GM12873 (cell line): Measurements from ENCODE around the gene IFNLR1.

Experiments
- TF ChIP-seq, protein P1 (sequence below): IDR thresholded peaks from 2 replicates; pipeline ENCODE4 v1.5.1; 2012; ENCODE audit warnings: low read depth, mild to moderate bottlenecking, moderate library complexity, low read length, control low read depth; ENCODE audit not compliant: insufficient read depth; ENCODE audit errors: missing control alignments

The IFNLR1 gene

DNA sequence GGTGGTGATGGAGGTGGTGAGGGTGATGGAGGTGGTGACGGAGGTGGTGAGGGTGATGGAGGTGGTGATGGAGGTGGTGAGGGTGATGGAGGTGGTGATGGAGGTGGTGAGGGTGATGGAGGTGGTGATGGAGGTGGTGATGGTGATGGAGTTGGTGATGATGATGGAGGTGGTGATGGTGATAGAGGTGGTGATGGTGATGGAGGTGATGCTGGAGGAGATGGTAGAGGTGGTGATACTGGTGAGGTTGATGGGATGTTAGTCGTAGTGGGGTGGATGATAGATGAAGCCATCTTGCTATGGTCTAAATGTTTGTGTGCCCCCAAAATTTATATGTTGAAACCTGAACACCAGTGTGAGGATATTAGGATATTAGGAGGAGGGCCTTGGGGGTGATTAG is 25.3 kb upstream of the IFNLR1 start:
- TF ChIP-seq, protein P1, sequence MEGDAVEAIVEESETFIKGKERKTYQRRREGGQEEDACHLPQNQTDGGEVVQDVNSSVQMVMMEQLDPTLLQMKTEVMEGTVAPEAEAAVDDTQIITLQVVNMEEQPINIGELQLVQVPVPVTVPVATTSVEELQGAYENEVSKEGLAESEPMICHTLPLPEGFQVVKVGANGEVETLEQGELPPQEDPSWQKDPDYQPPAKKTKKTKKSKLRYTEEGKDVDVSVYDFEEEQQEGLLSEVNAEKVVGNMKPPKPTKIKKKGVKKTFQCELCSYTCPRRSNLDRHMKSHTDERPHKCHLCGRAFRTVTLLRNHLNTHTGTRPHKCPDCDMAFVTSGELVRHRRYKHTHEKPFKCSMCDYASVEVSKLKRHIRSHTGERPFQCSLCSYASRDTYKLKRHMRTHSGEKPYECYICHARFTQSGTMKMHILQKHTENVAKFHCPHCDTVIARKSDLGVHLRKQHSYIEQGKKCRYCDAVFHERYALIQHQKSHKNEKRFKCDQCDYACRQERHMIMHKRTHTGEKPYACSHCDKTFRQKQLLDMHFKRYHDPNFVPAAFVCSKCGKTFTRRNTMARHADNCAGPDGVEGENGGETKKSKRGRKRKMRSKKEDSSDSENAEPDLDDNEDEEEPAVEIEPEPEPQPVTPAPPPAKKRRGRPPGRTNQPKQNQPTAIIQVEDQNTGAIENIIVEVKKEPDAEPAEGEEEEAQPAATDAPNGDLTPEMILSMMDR = no peak

DNA sequence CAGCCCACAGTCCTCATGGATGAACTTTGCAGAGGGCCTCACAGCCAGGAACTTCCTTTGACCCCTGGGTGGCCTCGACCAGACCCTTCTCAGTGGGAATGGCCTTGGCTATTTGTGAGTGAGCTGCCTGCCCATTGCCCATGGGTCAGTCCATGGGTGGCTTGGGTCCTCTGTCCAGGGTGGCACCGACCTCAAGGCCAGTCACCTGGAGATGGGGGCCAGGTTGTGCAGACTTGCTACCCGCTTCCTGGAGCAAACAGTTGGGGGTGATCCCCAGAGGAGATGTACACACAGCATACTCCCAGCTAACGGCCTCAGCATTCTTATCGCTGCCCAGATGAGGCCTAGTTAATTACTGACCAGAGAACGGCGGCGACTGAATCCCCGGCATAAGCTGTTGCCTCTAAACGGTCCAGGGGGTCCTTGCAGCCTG is 23.1 kb upstream of the IFNLR1 start:
- TF ChIP-seq, protein P1 = no peak

DNA sequence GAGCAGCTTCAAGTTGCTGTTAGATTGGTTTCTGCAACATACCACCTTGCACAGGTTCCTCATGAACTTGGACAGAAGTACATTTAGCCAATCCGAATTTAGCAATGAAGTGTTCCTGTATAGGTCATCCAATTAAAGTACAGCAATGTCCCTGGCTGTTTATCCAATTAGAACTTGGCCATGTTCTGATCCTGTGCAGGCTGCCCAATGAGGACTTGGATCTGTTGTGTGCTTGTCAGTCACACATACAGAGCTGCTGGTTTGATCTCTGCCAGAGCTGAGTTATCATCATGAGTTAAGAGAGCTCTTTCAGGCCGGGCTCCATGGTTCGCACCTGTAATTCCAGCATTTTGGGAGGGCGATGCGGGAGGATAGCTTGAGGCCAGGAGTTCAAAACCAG is 22.0 kb upstream of the IFNLR1 start:
- TF ChIP-seq, protein P1 = no peak

DNA sequence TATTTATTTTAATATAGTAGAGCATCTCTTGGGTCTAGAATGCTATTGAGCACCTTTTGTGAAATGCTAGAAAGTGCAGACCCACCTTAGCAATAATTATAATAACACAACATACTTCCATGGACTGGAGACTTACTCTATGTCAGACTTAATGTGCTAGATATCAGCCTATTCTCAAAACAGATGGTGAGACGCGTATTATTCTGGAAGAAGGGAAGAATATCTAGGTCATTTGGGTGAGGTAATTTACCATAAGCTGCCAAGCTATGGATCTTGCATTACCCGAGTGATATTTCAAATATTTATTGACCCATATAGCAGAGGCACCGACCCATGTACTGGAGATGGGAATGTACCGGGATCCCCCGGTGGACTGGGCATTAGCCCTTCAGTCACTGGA is 20.6 kb upstream of the IFNLR1 start:
- TF ChIP-seq, protein P1 = no peak

DNA sequence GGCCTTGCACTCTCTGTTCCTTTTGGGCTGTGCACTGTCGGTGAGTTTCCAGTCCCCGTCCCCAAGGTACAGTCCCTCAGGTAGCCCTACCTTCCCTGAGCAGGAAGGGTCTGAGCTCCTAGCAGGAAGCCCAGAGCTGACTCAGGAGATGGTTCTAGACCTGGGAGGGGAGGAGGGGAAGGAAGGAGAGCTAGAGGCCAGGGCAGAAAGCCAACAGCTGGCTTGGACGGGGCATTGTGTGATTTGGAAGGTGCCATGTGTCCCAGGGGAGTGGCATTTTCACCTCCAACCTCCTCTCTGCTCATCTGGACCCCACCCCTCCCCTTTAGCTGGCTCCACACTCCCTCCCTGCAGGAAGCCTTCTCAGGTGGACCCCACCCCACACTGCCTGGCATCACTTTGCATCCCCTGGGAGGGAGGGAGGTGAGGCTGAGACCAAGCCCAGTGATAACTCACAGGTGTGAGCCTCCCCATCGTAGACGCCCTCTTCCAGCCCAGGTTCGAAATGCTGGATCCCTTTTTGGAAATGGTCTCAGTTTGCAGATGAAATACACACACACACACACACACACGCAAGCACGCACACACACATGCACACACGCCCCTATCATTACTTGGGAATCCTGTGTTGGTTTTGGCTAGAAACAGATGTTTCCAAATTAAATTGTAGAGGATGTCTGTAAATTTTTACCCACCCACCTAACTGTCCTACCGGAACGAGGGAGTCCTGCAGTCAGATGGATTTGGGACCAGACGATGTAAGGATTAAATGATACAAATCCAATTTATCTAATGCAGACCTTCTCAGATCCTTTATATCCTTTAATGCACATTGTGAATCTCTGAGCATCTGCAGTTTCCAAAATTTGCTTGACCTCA is 19.7 kb upstream of the IFNLR1 start:
- TF ChIP-seq, protein P1 = no peak

DNA sequence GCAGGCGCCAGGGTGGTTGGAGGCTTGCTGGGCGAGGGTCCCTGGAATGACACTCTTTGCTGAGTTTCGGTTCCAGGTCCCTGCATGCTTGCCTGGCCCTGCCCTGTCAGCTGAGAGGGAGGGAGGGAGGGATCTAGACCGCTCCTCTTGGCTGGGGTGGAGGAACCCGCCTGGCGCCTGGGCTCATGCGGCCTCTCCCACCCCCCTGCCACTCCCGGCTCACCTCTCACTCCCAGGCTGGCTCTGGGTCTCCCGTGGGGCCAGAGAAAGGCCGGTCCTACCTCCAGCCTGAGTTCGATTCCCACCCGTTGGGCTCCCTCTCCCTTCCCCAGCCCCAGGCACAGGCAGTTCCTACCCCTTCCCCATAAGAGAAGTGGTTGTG is 19.0 kb upstream of the IFNLR1 start:
- TF ChIP-seq, protein P1 = no peak

DNA sequence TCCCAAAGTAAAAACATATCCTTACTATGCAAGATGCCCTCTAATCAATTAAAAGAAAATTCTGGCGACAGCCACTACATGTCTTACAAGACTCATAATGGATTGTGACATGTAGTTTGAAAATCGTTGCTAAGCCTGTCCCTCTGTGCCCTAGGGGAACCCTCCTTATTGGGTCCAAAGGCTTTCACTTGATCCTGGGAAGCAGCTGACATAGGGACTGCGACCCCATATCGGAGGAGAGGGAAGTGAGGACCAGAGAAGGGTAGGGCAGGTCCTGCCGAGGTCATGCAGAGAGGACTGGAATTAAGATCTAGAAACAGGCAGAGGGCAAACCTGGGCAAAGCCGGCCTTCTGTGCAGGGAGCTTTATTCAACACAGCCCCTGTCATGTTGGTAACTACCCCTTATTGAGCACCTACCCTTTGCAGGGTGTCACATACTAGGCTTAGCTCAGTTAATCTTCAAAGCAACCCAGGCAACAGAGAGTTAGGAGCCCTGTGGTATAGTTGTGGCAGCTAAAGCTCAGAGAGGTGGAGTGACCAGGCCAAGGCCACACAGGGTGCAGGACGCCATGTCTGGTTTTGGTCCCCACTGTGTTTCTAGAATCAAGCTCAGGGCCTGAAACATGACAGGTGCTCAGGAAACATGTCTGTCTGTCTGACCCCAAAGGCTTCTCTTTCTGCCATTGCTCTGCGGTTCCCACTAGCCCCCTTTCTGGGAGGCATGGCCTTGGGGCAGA is 18.4 kb upstream of the IFNLR1 start:
- TF ChIP-seq, protein P1 = no peak
